Measurements from ENCODE around the gene PSMA8.
"Not testable (repeated sequence)": the region's sequence is repeated elsewhere in the genome, so short reads cannot be mapped to it uniquely, and the experiment has no call there.

DNA sequence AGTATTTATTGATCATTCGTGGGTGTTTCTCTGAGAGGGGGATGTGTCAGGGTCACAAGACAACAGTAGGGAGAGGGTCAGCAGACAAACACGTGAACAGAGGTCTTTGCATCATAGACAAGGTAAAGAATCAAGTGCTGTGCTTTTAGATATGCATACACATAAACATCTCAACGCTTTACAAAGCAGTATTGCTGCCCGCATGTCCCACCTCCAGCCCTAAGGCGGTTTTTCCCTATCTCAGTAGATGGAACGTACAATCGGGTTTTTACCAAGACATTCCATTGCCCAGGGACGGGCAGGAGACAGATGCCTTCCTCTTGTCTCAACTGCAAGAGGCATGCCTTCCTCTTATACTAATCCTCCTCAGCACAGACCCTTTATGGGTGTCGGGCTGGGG, 68.3 kb downstream of the PSMA8 start:
- TF ChIP-seq POLR2A, POLR2AphosphoS5, TAF1, SPI1 (IDR thresholded peaks at IDR 0.05; ENCODE audit: low read depth, low read length): not testable (repeated sequence)

Measured in GM12891 (cell line).